ENCODE results near the gene CAPN10. TPM values are rescaled to one million over a fixed set of nuclear protein-coding genes. Genes with fewer than 3 reads are reported as not detected.

CAPN10 gene
- total RNA-seq, 1 donor from 2014 or later, result 12.3 TPM

- no peak for DNase-seq (ENCODE audit: low spot score)
These were observed 2.8 kb downstream of the CAPN10 start for GRCh38 chr2:240589375-240589774.

GRCh38 chr2:240589850-240590525 is 3.5 kb downstream of the CAPN10 start:
- no peak for DNase-seq (ENCODE audit: low spot score)

GRCh38 chr2:240590681-240591111 is 4.2 kb downstream of the CAPN10 start:
- no peak for DNase-seq (ENCODE audit: low spot score)

- no peak for DNase-seq (ENCODE audit: low spot score)
These were observed 4.7 kb downstream of the CAPN10 start for GRCh38 chr2:240591226-240591625.

GRCh38 chr2:240591784-240592183 is 5.2 kb downstream of the CAPN10 start:
- DNase-seq (ENCODE audit: low spot score), result no peak

GRCh38 chr2:240593026-240593702 is 6.6 kb downstream of the CAPN10 start:
- no peak for DNase-seq (ENCODE audit: low spot score)

- no peak for DNase-seq (ENCODE audit: low spot score)
These were observed 7.3 kb downstream of the CAPN10 start for GRCh38 chr2:240593703-240594451.

GRCh38 chr2:240594511-240595380 is 8.2 kb downstream of the CAPN10 start:
- DNase-seq (ENCODE audit: low spot score), result no peak

- DNase-seq (ENCODE audit: low spot score), result no peak
These were observed 9.0 kb downstream of the CAPN10 start for GRCh38 chr2:240595381-240596079.

- DNase-seq (ENCODE audit: low spot score), result no peak
These were observed 9.5 kb downstream of the CAPN10 start for GRCh38 chr2:240596080-240596460.

- no peak for DNase-seq (ENCODE audit: low spot score)
These were observed 10.0 kb downstream of the CAPN10 start for GRCh38 chr2:240596491-240596931.

GRCh38 chr2:240597054-240597418 is 10.5 kb downstream of the CAPN10 start:
- no peak for DNase-seq (ENCODE audit: low spot score)

- DNase-seq (ENCODE audit: low spot score), result no peak
These were observed 11.1 kb downstream of the CAPN10 start for GRCh38 chr2:240597419-240598181.

- DNase-seq (ENCODE audit: low spot score), result no peak
These were observed 11.9 kb downstream of the CAPN10 start for GRCh38 chr2:240598311-240598911.

GRCh38 chr2:240599141-240599583 is 12.6 kb downstream of the CAPN10 start:
- no peak for DNase-seq (ENCODE audit: low spot score)

GRCh38 chr2:240600451-240600961 is 14.0 kb downstream of the CAPN10 start:
- DNase-seq (ENCODE audit: low spot score), result no peak

- no peak for DNase-seq (ENCODE audit: low spot score)
These were observed 14.7 kb downstream of the CAPN10 start for GRCh38 chr2:240601061-240601830.

GRCh38 chr2:240601831-240602160 is 15.3 kb downstream of the CAPN10 start:
- DNase-seq (ENCODE audit: low spot score), result no peak

All from umbilical cord (tissue), 2 donors.